Measurements from ENCODE around the gene DHX35. TPM values are rescaled to one million over a fixed set of nuclear protein-coding genes. Genes with fewer than 3 reads are reported as not detected.

The DHX35 gene
- total RNA-seq, 1 experiment from 2014 or later, result 11.2 TPM

GRCh38 chr20:38926934-38927616 lies 35.1 kb upstream of the DHX35 start (continued):
- TF ChIP-seq RAD21 (IDR thresholded peaks at IDR 0.05; ENCODE audit: low read depth), result no peak

- Histone ChIP-seq H3K9me3 (ENCODE audit: control insufficient read depth in 1 of 2, insufficient read depth in 1 of 2, low read depth in 1 of 2, low read length in 2 of 2) (no peaks in the 10 kb centered on the region), H3K27me3 (ENCODE audit: insufficient read depth, low read length) (no peaks in the 10 kb centered on the region), H3K4me2 (ENCODE audit: low read length) (peak overlapping the region; percentile 81), H3K36me3 (ENCODE audit: control insufficient read depth in 1 of 2, insufficient read depth in 2 of 2, low read length in 2 of 2) (peaks cover 3 to 9% of the 10 kb centered on the region in 2 experiments; a peak in 2 of 4 replicates), H3K4me1 (ENCODE audit: control insufficient read depth in 1 of 2, insufficient read depth in 2 of 2, low read length in 2 of 2) (peaks cover 8 to 31% of the 10 kb centered on the region in 2 experiments), H2AFZ (ENCODE audit: low read depth, low read length, poor library complexity, severe bottlenecking) (no peak overlapping the region), H3K4me3 (replicated peaks in 1 of 2; ENCODE audit: low read depth in 1 of 2, low read length in 2 of 2) (peak overlapping the region; percentile 93 to 94), H3K79me2 (ENCODE audit: insufficient read depth, low read length) (peaks cover 68% of the 10 kb centered on the region), H3K9me2 (ENCODE audit: insufficient read depth) (no peaks in the 10 kb centered on the region), H3K9ac (ENCODE audit: low read length) (peak overlapping the region; percentile 97), H3K27ac (ENCODE audit: low read depth, low read length) (no peak overlapping the region; the same call in 1 of the 2 replicates), H4K20me1 (ENCODE audit: insufficient read depth) (0 out of 2 replicates have a peak, but pooled peaks cover 4% of the 10 kb centered on the region)
- RAD21 ChIA-PET (ENCODE audit: low non-redundant PET in 1 of 2, low total read pairs in 2 of 2, uncharacterized antibody in 2 of 2, unreplicated experiment in 2 of 2), result no interaction called here
- TSS peak; percentile 42 for BruUV-seq (replicated peaks)
- TF ChIP-seq EZH2 (IDR thresholded peaks at IDR 0.05), result no peak
- no peak for TF ChIP-seq CTCF (IDR thresholded peaks at IDR 0.05 in 2 of 3, conservative IDR thresholded peaks at IDR 0.05 in 1 of 3; ENCODE audit: borderline replicate concordance in 1 of 3, insufficient read depth in 1 of 3, low read depth in 2 of 3, low read length in 2 of 3)
- TF ChIP-seq POLR2AphosphoS5 (IDR thresholded peaks at IDR 0.05; ENCODE audit: low read depth, low read length), result no peak
- TF ChIP-seq SIN3A (IDR thresholded peaks at IDR 0.05; ENCODE audit: low read depth), result no peak
- no peak for TF ChIP-seq CEBPB (IDR thresholded peaks at IDR 0.05; ENCODE audit: low read depth)
- TF ChIP-seq SRF (IDR thresholded peaks at IDR 0.05; ENCODE audit: low read depth), result no peak
- TF ChIP-seq EGR1 (IDR thresholded peaks at IDR 0.05; ENCODE audit: low read depth), result no peak
- no peak for TF ChIP-seq FOSL1 (IDR thresholded peaks at IDR 0.05; ENCODE audit: low read depth)
- no peak for TF ChIP-seq YY1 (IDR thresholded peaks at IDR 0.05; ENCODE audit: extremely low read depth, insufficient replicate concordance, low read depth, low read length)
- no peak for TF ChIP-seq EZH2phosphoT487 (IDR thresholded peaks at IDR 0.05; ENCODE audit: borderline replicate concordance)
- no peak for TF ChIP-seq ATF3 (IDR thresholded peaks at IDR 0.05)
- TF ChIP-seq CBX3 (IDR thresholded peaks at IDR 0.05; ENCODE audit: low read depth), result no peak
- no peak for TF ChIP-seq JUND (IDR thresholded peaks at IDR 0.05)
- TF ChIP-seq ZBTB33 (IDR thresholded peaks at IDR 0.05; ENCODE audit: extremely low read depth, insufficient replicate concordance, low read length), result no peak
- no peak for TF ChIP-seq ELF1 (IDR thresholded peaks at IDR 0.05; ENCODE audit: borderline replicate concordance, low read depth)
- no peak for TF ChIP-seq RAD21 (IDR thresholded peaks at IDR 0.05; ENCODE audit: low read depth)
- no peak for ATAC-seq
- CTCF ChIA-PET, result interaction anchor here (1.1 kb wide), 1 partner anchor 8 kb away, joined by 3 read pairs; no protein-coding TSS in a partner anchor
- POLR2A ChIA-PET, result interaction anchor here (0.6 to 1.4 kb wide), 2 partner anchors 33 to 34 kb away, joined by 3 to 5 read pairs; partner anchors contain the start of gene DHX35
- intact Hi-C loops (cut with micrococcal nuclease), result no loop called here
- no peak for DNase-seq (ENCODE audit: low read depth, low spot score)
These were observed 34.1 kb upstream of the DHX35 start for GRCh38 chr20:38927902-38928578.

Measured in HCT116 (cell line).